Gastrocnemius medialis (tissue), 4 donors: ENCODE data around the gene CIAO3.

Experiments used
- CTCF ChIP-seq, 5 experiments: fragments of 450-650 bp in 3 of 5; fragments of 200-600 bp in 2 of 5; sonication (generic) in 2 of 5; IDR thresholded peaks in 4 of 5; conservative IDR thresholded peaks in 1 of 5; 1 replicate in 4 of 5; 2 replicates in 1 of 5; pipeline ENCODE4 v1.5.1; 2016 to 2019; ENCODE audit warnings: antibody characterized with exemption in 5 of 5, mild to moderate bottlenecking in 3 of 5, moderate library complexity in 3 of 5
- POLR2A ChIP-seq, 2 donors: fragments of 450-650 bp; IDR thresholded peaks; one replicate each; pipeline ENCODE4 v1.6.1; 2017; ENCODE audit warnings: antibody characterized with exemption in 2 of 2, mild to moderate bottlenecking in 2 of 2, moderate library complexity in 2 of 2

GRCh38 chr16:774086-775001 is 33.5 kb upstream of the CIAO3 start:
- TF ChIP-seq CTCF (IDR thresholded peaks at IDR 0.05 in 4 of 5, conservative IDR thresholded peaks at IDR 0.05 in 1 of 5) (no peak), POLR2A (IDR thresholded peaks at IDR 0.05) (no peak)
